RPMI8226 (cell line): ENCODE results near the gene PRIMPOL.

Experiments
- DNase-seq: peaks from one replicate; pipeline ENCODE4 v3.0.0-alpha.2; 2015

The PRIMPOL gene

DNA sequence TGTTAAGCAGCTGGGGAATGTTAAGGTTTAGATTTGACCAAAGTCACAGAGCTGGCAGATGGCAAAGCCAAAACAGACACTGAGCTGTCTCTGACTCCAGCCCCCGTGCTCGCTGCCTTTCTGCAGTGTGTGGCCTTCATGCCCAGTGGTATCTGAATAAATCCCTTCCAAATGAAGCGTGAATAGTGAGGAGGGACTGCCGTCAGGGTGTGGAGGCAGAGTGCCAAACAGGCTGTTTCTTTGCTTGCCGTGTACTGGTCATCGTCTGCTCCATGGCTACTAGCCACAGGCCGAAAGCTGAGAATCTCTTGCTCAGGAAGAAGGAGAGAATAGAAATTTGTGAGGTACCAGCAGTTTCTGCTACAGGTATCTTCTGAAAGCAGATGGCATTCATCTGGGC lies 19.7 kb downstream of the PRIMPOL start:
- no peak for DNase-seq

DNA sequence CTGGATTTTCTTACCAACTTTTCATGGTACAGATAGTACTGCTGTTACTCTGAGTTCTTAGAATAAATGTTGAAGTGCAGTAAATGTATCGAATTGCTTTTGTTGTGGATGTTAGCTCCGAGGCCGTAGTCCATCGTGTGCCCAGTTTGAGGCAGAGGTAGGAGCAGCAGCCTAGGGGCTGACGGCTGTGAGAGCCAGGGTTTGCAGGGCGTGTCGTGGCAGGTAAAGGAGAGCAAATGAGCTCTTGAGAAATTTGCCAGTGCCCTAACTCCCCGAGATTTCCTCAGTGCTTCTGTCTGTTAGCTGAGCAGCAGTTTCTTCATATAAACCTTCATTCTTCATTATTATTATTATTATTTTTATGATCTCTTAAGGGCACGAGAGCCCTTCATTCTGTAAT lies 21.6 kb downstream of the PRIMPOL start:
- DNase-seq = no peak

- DNase-seq = no peak
Measured at GRCh38 chr4:184672741-184673140, 23.2 kb downstream of the PRIMPOL start.

DNA sequence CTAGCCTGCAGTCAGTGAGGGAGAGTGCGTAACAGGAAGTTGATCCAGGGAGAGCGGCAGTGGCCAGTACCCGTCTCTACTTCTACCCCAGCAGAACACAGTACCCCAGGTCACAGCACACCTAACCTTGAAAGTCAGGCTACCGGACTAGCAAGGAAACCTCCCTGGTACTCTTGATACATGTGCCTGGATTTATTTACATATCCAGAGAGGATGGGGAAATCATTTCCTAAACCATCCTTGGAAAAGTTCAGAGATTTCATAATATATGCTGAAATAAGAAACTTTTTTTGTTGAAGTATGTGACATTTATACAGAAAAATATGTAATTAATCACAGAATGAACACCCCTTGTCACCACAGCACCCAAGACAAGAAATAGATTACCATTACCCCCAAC lies 24.5 kb downstream of the PRIMPOL start:
- DNase-seq = no peak

DNA sequence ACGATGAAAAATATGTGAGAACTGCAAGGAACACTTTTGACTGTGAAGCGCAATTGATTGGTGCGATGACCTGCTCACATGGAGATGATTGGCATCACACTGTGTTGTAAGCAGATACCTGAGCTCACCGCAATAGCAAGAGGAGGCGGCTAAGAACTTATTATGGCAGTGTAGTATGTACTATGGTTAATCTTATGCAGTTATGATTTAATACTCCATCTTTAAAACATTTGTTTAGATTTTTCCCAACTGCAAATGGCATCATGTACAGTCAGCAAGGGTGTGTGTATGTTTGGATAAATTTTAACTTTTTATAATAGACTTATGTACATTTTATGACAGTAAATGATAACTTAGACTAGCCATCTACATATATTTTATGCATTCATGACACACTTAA lies 25.5 kb downstream of the PRIMPOL start:
- no peak for DNase-seq

DNA sequence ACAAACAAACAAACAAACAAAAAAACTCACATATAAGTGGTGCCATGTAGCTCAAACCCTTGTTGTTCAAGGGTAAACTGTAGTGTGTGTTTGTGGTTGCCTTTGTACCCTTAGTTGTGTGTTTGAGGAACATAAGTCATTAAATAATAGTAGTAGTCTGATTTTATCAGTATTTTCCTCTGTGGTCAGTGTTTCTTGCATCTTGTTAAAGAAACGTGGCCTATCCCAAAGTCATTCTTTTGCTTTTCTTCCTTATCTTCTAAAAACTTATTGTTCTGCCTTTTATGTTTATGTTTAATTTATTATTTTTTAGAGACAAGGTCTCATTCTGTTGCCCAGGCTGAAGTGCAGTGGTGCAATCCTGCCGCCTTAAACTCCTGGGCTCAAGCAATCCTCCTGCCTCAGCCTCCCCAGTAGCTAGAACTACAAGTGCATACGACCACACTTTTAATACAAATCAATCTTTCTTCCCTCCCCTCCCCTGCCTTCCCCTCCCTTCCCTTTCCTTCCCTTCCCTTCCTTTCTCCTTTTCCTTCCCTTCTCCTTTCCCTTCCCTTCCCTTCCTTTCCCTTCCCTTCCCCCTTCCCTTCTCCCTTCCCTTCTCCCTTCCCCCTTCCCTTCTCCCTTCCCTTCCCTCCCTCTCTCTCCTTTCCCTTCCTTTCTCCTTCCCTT lies 26.4 kb downstream of the PRIMPOL start:
- DNase-seq = no peak

DNA sequence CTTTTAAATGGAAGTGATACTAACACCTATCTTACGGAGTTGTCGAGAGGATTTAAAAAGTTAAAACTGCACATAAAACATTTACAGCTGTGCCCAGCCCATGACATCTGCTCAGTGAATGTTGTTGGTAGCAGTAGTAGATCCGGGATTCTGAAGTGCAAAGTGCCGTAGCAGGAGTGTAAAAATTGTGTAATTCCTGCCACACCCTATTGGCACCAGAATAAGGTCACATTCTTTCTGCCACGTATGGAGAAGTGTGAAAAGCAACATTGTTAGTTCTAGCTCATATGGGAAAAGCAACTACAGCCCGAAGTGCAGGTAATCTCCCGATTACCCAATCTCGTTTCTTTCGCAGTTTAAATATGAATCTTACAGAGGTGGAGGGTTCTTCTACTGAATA lies 31.2 kb downstream of the PRIMPOL start:
- no peak for DNase-seq

DNA sequence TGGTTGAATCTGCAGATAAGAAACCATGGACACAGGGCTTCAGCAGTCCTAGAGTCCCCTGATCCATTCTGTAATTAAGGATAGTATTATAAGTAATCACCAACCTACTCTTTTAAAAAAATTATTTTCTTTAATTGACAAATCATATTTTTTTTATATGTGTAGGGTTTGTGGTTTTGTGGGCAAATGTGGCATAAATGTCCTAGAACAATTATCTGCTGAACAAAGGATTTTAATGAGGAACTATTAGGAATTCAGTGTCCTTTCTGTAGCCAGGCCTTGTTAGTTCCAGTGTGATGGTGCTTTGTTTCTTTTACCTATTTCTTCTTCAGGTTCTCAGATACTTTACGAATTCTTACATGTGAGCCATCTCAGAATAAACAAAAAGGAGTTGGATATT lies 32.4 kb downstream of the PRIMPOL start:
- no peak for DNase-seq

- DNase-seq = no peak
Measured at GRCh38 chr4:184684491-184685189, 35.1 kb downstream of the PRIMPOL start.

GRCh38 chr4:184688005-184688404 lies 38.5 kb downstream of the PRIMPOL start:
- DNase-seq = no peak

GRCh38 chr4:184688447-184688846 lies 38.9 kb downstream of the PRIMPOL start:
- no peak for DNase-seq

GRCh38 chr4:184689681-184690080 lies 40.1 kb downstream of the PRIMPOL start:
- DNase-seq = no peak

DNA sequence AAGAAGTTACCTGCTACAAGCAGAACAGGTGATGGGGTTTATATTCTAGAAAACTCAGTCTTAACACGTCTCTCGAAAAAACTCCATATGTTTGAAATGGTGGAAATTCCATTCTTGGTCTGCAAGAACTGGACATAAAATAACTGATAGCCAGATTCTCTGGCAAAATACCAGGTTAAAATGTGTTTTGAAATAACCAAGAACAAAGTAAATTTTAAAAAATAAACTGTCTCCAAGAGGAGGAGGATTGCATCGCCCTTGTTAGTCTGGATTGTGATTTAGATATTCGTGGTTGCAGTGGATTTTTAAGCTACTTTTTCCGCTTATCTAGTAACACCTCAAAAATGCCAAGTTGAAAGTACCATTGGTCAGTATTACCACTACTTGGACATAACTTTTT lies 43.5 kb downstream of the PRIMPOL start:
- DNase-seq = no peak

- no peak for DNase-seq
Measured at GRCh38 chr4:184694412-184694956, 44.9 kb downstream of the PRIMPOL start.

DNA sequence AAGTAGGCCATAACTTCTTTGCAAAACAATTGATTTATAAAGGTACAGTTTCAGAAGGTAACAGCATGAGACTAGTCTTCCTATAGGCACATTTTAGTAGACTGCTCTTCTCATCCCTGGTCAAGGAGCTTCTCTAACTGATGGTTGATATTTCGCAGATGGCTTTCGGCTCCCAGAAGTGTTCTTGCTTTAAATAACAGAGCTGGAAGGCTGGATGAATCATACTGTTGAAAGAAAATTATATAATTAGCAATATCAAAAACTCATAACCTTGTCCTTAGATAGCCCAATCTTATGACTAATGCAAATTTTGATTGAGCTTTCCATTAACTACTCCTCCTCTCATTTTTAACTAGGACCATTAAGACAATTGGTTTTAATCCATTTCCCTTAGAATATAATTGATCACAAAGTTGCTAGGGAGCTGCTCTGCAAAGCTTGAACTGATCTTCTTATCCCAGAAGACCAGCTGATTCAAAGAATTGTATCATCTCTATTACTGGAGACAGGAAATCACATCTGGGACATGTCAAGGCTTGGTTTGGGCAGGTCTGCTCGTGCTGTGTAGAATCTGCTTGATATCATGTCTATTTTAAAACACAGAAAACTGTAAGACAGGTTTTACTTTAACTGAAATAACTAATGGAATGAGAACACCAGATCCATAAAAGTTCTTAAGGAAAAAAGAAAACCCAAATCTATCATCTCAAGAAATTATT lies 45.8 kb downstream of the PRIMPOL start:
- DNase-seq = no peak

GRCh38 chr4:184697956-184698355 lies 48.4 kb downstream of the PRIMPOL start:
- DNase-seq = no peak

DNA sequence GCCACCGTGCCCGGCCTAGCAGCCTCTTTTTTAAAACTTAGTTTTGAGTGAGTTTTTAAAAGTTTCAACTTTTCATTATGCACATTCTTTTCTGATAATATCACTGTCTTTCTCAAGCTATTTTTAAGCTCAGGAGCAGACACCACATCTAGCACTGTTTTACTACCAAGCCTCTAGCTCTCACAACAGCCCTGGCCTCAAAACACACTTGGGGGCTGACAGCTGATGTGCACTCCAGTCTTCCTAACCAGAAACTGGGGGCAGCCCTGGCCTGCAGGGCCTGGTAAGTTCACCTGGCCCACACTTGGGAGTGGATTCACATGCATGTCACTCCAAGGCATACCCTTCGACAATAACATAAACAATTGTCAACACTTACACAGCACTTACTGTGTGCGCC lies 50.4 kb downstream of the PRIMPOL start:
- DNase-seq = no peak

- no peak for DNase-seq
Measured at GRCh38 chr4:184702114-184702513, 52.6 kb downstream of the PRIMPOL start.

DNA sequence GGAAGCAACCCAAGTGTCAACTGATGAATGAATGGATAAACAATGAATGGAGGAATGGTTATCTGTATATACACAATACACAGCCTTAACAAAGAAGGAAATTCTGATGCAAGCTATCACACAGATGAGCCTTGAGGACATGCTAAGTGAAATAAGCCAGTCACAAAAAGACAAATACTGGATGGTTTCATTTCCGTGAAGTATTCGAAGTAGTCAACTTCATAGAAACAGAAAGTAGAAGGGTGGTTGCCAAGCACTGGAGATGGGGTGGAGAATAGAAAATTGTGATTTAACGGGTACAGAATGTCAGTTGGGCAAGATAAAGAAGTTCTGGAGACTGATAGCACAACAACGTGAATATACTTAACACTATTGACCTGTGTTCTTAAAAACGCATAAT lies 56.2 kb downstream of the PRIMPOL start:
- DNase-seq = peak; percentile 15

- no peak for DNase-seq
Measured at GRCh38 chr4:184706453-184706852, 56.9 kb downstream of the PRIMPOL start.

GRCh38 chr4:184712322-184712721 lies 62.8 kb downstream of the PRIMPOL start:
- no peak for DNase-seq

DNA sequence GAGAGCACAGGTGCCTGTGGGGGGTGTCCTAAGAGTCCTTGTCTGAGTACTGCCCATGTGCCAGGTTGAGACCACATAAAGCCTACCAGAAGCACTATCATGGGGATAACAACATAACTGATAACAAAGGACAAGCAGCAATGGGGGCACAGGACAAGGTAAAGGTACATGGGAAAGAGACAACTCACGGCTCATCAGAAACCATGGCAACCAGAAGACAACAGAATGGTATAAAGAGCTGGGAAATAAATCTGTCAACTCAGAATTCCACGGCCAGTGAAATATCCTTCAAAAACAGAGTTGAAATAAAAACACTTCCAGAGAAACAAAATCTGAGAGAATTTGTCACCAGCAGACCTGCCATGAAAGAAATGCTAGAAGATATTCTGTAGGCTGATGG lies 64.3 kb downstream of the PRIMPOL start:
- DNase-seq = no peak

- no peak for DNase-seq
Measured at GRCh38 chr4:184715526-184715925, 66.0 kb downstream of the PRIMPOL start.

DNA sequence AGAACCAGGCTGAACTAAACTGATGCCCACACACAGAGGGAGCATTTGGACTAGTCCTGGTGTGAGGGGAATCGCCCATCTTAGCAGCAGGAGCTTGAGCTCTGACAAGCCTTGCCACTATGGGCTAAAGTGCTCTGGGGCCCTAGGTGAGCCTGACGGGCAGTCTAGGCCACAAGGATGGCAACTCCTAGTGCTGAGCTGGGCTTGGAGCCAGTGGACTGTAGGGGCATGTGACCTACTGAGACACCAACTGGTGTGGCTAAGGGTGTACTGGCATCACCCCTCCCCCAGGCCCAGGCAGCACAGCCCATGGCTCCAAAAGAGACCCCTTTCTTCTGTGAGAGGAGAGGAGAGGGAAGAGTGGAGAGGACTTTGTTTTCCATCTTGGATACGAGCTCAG lies 69.9 kb downstream of the PRIMPOL start:
- no peak for DNase-seq
